Neural progenitor cell (in vitro differentiated cells): ENCODE data around the gene CPT1B.

ENCODE experiments used
- EZH2 ChIP-seq: fragments of 200-600 bp; sonication (generic); IDR thresholded peaks from 2 replicates; pipeline ENCODE4 v1.6.1; 2017; ENCODE audit warnings: antibody characterized with exemption, mild to moderate bottlenecking, moderate library complexity
- EZH2phosphoT487 ChIP-seq: fragments of 200-600 bp; sonication (generic); IDR thresholded peaks from 2 replicates; pipeline ENCODE4 v1.6.1; 2017; ENCODE audit warnings: antibody characterized with exemption
- TF ChIP-seq, protein P1 (sequence below): fragments of 200-600 bp; sonication (generic); IDR thresholded peaks from 2 replicates; pipeline ENCODE4 v1.5.1; 2017; ENCODE audit warnings: antibody characterized with exemption, mild to moderate bottlenecking

DNA sequence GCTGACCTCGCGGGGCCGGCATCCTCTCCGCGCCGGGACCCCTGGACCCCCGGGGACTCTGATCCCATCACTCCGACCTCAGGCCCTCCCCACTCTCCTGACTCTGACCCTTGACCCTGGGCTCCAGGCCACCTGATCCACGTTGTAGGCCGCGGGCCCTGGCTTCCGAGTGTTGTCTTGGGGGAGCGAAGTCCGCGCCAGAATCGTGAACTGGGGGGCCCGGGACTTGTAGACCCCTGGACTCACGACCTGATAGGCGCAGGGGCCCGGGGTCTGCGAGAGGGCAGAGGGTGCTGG is 47.7 kb downstream of the CPT1B start:
- TF ChIP-seq EZH2 (no peak), EZH2phosphoT487 (no peak)
- TF ChIP-seq, protein P1, sequence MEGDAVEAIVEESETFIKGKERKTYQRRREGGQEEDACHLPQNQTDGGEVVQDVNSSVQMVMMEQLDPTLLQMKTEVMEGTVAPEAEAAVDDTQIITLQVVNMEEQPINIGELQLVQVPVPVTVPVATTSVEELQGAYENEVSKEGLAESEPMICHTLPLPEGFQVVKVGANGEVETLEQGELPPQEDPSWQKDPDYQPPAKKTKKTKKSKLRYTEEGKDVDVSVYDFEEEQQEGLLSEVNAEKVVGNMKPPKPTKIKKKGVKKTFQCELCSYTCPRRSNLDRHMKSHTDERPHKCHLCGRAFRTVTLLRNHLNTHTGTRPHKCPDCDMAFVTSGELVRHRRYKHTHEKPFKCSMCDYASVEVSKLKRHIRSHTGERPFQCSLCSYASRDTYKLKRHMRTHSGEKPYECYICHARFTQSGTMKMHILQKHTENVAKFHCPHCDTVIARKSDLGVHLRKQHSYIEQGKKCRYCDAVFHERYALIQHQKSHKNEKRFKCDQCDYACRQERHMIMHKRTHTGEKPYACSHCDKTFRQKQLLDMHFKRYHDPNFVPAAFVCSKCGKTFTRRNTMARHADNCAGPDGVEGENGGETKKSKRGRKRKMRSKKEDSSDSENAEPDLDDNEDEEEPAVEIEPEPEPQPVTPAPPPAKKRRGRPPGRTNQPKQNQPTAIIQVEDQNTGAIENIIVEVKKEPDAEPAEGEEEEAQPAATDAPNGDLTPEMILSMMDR, result no peak
